Coronary artery (tissue), 2 donors: ENCODE results near the gene MTM1.
A peak's percentile ranks its signal among the peaks of the same experiment; 100 is the strongest.

Experiments
- DNase-seq: peaks from one replicate; pipeline ENCODE4 v3.0.0-alpha.2; 2017; ENCODE audit warnings: low spot score
- H3K27ac ChIP-seq, 2 donors: fragments of 200-600 bp; sonication (generic); one replicate each; pipeline ENCODE4 v1.5.1; 2016 to 2019
- H3K4me3 ChIP-seq: fragments of 200-600 bp; sonication (generic); 2 replicates; pipeline ENCODE4 v1.5.1; 2016; ENCODE audit warnings: mild to moderate bottlenecking, moderate library complexity
- TF ChIP-seq, protein P1 (sequence below): fragments of 200-600 bp; sonication (generic); IDR thresholded peaks from one replicate; pipeline ENCODE4 v1.5.1; 2019; ENCODE audit warnings: antibody characterized with exemption

Gene MTM1

GRCh38 chrX:150543230-150544155, 24.9 kb upstream of the MTM1 start:
- Histone ChIP-seq H3K27ac (no peak overlapping the region), H3K4me3 (no peak overlapping the region)
- TF ChIP-seq, protein P1, sequence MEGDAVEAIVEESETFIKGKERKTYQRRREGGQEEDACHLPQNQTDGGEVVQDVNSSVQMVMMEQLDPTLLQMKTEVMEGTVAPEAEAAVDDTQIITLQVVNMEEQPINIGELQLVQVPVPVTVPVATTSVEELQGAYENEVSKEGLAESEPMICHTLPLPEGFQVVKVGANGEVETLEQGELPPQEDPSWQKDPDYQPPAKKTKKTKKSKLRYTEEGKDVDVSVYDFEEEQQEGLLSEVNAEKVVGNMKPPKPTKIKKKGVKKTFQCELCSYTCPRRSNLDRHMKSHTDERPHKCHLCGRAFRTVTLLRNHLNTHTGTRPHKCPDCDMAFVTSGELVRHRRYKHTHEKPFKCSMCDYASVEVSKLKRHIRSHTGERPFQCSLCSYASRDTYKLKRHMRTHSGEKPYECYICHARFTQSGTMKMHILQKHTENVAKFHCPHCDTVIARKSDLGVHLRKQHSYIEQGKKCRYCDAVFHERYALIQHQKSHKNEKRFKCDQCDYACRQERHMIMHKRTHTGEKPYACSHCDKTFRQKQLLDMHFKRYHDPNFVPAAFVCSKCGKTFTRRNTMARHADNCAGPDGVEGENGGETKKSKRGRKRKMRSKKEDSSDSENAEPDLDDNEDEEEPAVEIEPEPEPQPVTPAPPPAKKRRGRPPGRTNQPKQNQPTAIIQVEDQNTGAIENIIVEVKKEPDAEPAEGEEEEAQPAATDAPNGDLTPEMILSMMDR: no peak
- DNase-seq: no peak

GRCh38 chrX:150544222-150544787, 24.1 kb upstream of the MTM1 start:
- Histone ChIP-seq H3K4me3 (no peak overlapping the region), H3K27ac (peak overlapping the region in 1 of 2 donors; percentile 9)
- no peak for DNase-seq
- TF ChIP-seq, protein P1: no peak

- TF ChIP-seq, protein P1: no peak
- peak overlapping the region in 1 of 2 donors; percentile 91 for H3K27ac ChIP-seq
- DNase-seq: no peak
- no peak overlapping the region for H3K4me3 ChIP-seq
Measured at GRCh38 chrX:150544835-150545770, 23.3 kb upstream of the MTM1 start.

- Histone ChIP-seq H3K27ac (peak overlapping the region; percentile 72 to 91), H3K4me3 (peak overlapping the region; percentile 66)
- DNase-seq: no peak
- TF ChIP-seq, protein P1: no peak
Measured at GRCh38 chrX:150546711-150547153, 21.7 kb upstream of the MTM1 start.

DNA sequence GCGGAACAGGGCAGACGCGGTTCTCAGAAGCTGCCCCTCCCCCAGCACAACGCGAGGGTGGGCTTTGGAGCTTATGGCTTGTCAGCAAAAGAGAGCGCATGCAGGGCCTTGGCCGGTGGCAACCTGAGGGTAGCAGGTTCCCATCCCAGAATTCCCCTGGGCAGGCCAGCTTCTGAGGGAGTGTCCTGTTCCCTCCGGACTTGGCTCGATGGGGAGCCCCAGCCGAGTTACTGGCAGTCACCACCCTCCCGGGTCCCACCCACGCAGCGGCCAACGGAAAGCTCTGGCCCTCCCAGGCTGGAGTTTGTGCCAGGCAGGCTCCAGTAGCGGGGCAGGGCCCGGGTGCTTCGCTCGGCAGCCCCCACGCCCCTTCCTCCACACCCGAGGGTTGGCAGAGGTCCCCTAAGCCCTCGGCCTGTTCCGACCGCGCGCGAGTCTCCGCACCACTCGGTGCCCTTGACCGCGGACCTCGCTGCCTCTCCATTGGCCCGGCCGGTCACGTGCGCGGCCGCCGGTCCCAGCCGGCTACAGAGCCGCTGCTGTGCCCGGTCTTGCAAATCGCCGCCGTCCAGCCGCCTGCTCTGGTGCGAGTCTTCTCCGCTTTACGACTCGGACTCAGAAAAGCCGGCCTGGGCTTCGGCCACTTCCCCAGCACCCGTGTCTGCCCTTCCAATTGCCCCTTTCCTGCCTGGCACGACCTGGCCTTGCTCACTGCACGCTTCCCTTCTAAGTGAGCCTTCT, 20.9 kb upstream of the MTM1 start:
- Histone ChIP-seq H3K27ac (peak overlapping the region; percentile 72 to 91), H3K4me3 (peak overlapping the region; percentile 66)
- TF ChIP-seq, protein P1: no peak
- DNase-seq: peak; percentile 86

- Histone ChIP-seq H3K4me3 (peak overlapping the region; percentile 66), H3K27ac (peak overlapping the region; percentile 72 to 91)
- DNase-seq: no peak
- TF ChIP-seq, protein P1: no peak
Measured at GRCh38 chrX:150548251-150548650, 20.2 kb upstream of the MTM1 start.
